HepG2 (cell line): Measurements from ENCODE around the gene OSBPL2. TPM values are rescaled to one million over a fixed set of nuclear protein-coding genes. Genes with fewer than 3 reads are reported as not detected.

ENCODE experiments used
- ATAC-seq: fragments of 200-7000 bp; cut with Tn5 transposase; 3 replicates; pipeline ENCODE4 v1.9.1; 2020; ENCODE audit warnings: mild to moderate bottlenecking, moderate library complexity
- BruUV-seq: library from RNA; stranded (reverse); fragments of 400-500 nt; replicated peaks from 2 replicates; lab custom pipeline; 2021; lab: Mats Ljungman, UMichigan
- CTCF ChIA-PET: fragments of 300-600 bp; formaldehyde crosslinking; extraction: SDS; loops from one replicate; lab custom pipeline; 2021; ENCODE audit warnings: low total read pairs, inconsistent platforms, low intra/inter-chr PET ratio; lab: Yijun Ruan, JAX
- POLR2A ChIA-PET: fragments of 350-600 bp; sonication (Branson Sonifier 250); formaldehyde crosslinking; loops from one replicate; lab custom pipeline; 2020; ENCODE audit warnings: antibody characterized with exemption, inconsistent platforms; lab: Yijun Ruan, JAX
- DNase-seq: peaks from one replicate; pipeline ENCODE4 v3.0.0-alpha.2; 2015; ENCODE audit warnings: low spot score
- FAIRE-seq: peaks from 3 replicates; lab custom pipeline; 2011; peaks lifted over from hg19 to GRCh38; lab: Jason Lieb, UNC
- H2AFZ ChIP-seq: one replicate; pipeline ENCODE4 v1.6.1; 2011; ENCODE audit warnings: low read length, inconsistent platforms
- H3K27ac ChIP-seq: fragments of 300-600 bp; 3 replicates; pipeline ENCODE4 v1.8.0; 2011; ENCODE audit warnings: mixed run types, mild to moderate bottlenecking, mixed read lengths, low read length, inconsistent platforms; ENCODE audit not compliant: insufficient read depth; ENCODE audit errors: extremely low read length
- H3K27me3 ChIP-seq, 2 experiments: fragments of 200-600 bp in 1 of 2; 2 replicates in 1 of 2; 3 replicates in 1 of 2; pipeline versions ENCODE4 v1.6.0 to v1.8.0; 2011; ENCODE audit warnings: low read length in 2 of 2, mild to moderate bottlenecking in 2 of 2, moderate library complexity in 2 of 2, inconsistent platforms in 1 of 2; ENCODE audit not compliant: insufficient read depth in 2 of 2, control insufficient read depth in 1 of 2
- H3K36me3 ChIP-seq, 2 experiments: fragments of 200-600 bp in 1 of 2; replicated peaks in 1 of 2; 2 replicates in 1 of 2; 3 replicates in 1 of 2; pipeline versions ENCODE4 v1.5.1 to v1.8.0; 2011; ENCODE audit warnings: low read length in 2 of 2, inconsistent platforms in 1 of 2; ENCODE audit not compliant: insufficient read depth in 2 of 2, control insufficient read depth in 1 of 2
- H3K4me1 ChIP-seq: 2 replicates; pipeline ENCODE4 v1.5.1; 2012; ENCODE audit warnings: low read length, inconsistent platforms; ENCODE audit not compliant: insufficient read depth
- H3K4me2 ChIP-seq: 2 replicates; pipeline ENCODE4 v1.6.0; 2011; ENCODE audit warnings: low read depth, low read length, inconsistent platforms
- H3K4me3 ChIP-seq, 3 experiments: fragments of 200-600 bp in 1 of 3; sonication (generic), shearing (Covaris generic) in 1 of 3; replicated peaks in 1 of 3; 2 replicates each; pipeline ENCODE4 v1.5.1; 2011 to 2016; ENCODE audit warnings: low read length in 3 of 3, inconsistent platforms in 2 of 3, low read depth in 2 of 3, mild to moderate bottlenecking in 2 of 3, control low read depth in 1 of 3, mixed read lengths in 1 of 3; ENCODE audit not compliant: insufficient read depth in 1 of 3
- H3K79me2 ChIP-seq: one replicate; pipeline ENCODE4 v1.6.1; 2011; ENCODE audit warnings: low read length, inconsistent platforms; ENCODE audit not compliant: insufficient read depth
- H3K9ac ChIP-seq: 2 replicates; pipeline ENCODE4 v1.6.0; 2011; ENCODE audit warnings: mild to moderate bottlenecking, low read depth, low read length, inconsistent platforms; ENCODE audit not compliant: insufficient read depth
- H3K9me3 ChIP-seq: 2 replicates; pipeline ENCODE4 v1.5.1; 2012; ENCODE audit warnings: mild to moderate bottlenecking, low read length
- H4K20me1 ChIP-seq: 2 replicates; pipeline ENCODE4 v1.6.0; 2011; ENCODE audit warnings: inconsistent platforms, mild to moderate bottlenecking, low read length, moderate library complexity; ENCODE audit not compliant: insufficient read depth
- CBX1 ChIP-seq: IDR thresholded peaks from one replicate; pipeline ENCODE4 v1.6.1; 2016; ENCODE audit warnings: antibody characterized with exemption, low read depth
- FOXA3 ChIP-seq: IDR thresholded peaks from 2 replicates; pipeline ENCODE4 v1.6.1; 2016; ENCODE audit warnings: missing genetic modification reagents, missing compliant biosample characterization
- PHF8 ChIP-seq: sonication (generic); formaldehyde crosslinking; IDR thresholded peaks from 2 replicates; pipeline ENCODE4 v1.5.0; 2020; ENCODE audit warnings: missing genetic modification reagents
- PITX1 ChIP-seq: sonication (generic); formaldehyde crosslinking; IDR thresholded peaks from 2 replicates; pipeline ENCODE4 v1.5.1; 2020; ENCODE audit warnings: mild to moderate bottlenecking, missing genetic modification reagents
- REPIN1 ChIP-seq: sonication (generic); formaldehyde crosslinking; IDR thresholded peaks from 2 replicates; pipeline ENCODE4 v1.8.0; 2022; ENCODE audit warnings: missing genetic modification reagents, low read depth, mild to moderate bottlenecking, borderline replicate concordance
- SNRNP70 ChIP-seq: fragments of 200-400 bp; formaldehyde crosslinking; IDR thresholded peaks from 2 replicates; pipeline ENCODE4 v1.6.1; 2017; ENCODE audit warnings: mild to moderate bottlenecking, low read depth, low read length, moderate library complexity
- SSRP1 ChIP-seq: IDR thresholded peaks from 2 replicates; pipeline ENCODE4 v1.6.1; 2016; ENCODE audit warnings: control low read depth
- TGIF2 ChIP-seq: IDR thresholded peaks from 2 replicates; pipeline ENCODE4 v1.6.1; 2016; ENCODE audit warnings: control low read depth, missing compliant biosample characterization
- ZNF180 ChIP-seq: sonication (generic); formaldehyde crosslinking; IDR thresholded peaks from 2 replicates; pipeline ENCODE4 v1.4.0; 2020; ENCODE audit warnings: low read depth, missing genetic modification reagents, borderline replicate concordance
- ZSCAN25 ChIP-seq: sonication (generic); formaldehyde crosslinking; IDR thresholded peaks from 2 replicates; pipeline ENCODE4 v1.8.0; 2022; ENCODE audit warnings: mild to moderate bottlenecking, missing genetic modification reagents
- whole genome bisulfite sequencing: methylation state at CpG from one replicate; pipeline ENCODE4 v1.1.6; 2017; ENCODE audit warnings: low lambda C conversion rate; 5-methylcytosine and 5-hydroxymethylcytosine counted together
- in situ Hi-C: cut with HindIII; loops from 2 replicates; pipeline ENCODE4 v1.10.0; 2017; ENCODE audit warnings: low pct_unique_long_range_greater_than_20kb; ENCODE audit not compliant: extremely low pct_ligation_motif_present
- intact Hi-C: fragments of 100-400 bp; cut with micrococcal nuclease; formaldehyde crosslinking; loops from one replicate; pipeline ENCODE4 v1.10.0; 2022; ENCODE audit not compliant: unreplicated experiment
- polyA plus RNA-seq, 8 experiments: library from polyadenylated mRNA; depleted of rRNA in 3 of 8; stranded (reverse) in 7 of 8; unstranded in 1 of 8; fragments of >200 nt; fragmentation: Illumina TruSeq in 4 of 8; extraction: Trizol in 4 of 8; gene quantifications; 2 replicates each; pipeline versions ENCODE4 v1.2.1 to v1.2.3, GENCODE V29; 2011 to 2016; ENCODE audit warnings: low read depth in 4 of 8, missing spikeins in 1 of 8, mixed read lengths in 1 of 8; ENCODE audit not compliant: insufficient read depth in 1 of 8
- total RNA-seq, 5 experiments: library from RNA; depleted of rRNA; stranded (reverse); fragments of >200 nt; fragmentation: Illumina TruSeq; extraction: Trizol; gene quantifications; 2 replicates each; pipeline ENCODE4 v1.2.3, GENCODE V29; 2016; ENCODE audit warnings: low read depth in 1 of 5
- TF ChIP-seq, protein P1 (sequence below): sonication (generic); formaldehyde crosslinking; IDR thresholded peaks from 2 replicates; pipeline ENCODE4 v1.8.0; 2022; ENCODE audit warnings: mild to moderate bottlenecking, missing genetic modification reagents
- TF ChIP-seq, protein P2 (sequence below): sonication (generic); formaldehyde crosslinking; IDR thresholded peaks from 2 replicates; pipeline ENCODE4 v1.5.0; 2020; ENCODE audit warnings: mild to moderate bottlenecking, low read depth, missing genetic modification reagents, borderline replicate concordance

Gene OSBPL2
- total and polyA plus RNA-seq, 2 of the 13 experiments (the other 11 are each of a cell fraction or from before 2014, with no cell fraction given) = 18.5 to 37.4 TPM

DNA sequence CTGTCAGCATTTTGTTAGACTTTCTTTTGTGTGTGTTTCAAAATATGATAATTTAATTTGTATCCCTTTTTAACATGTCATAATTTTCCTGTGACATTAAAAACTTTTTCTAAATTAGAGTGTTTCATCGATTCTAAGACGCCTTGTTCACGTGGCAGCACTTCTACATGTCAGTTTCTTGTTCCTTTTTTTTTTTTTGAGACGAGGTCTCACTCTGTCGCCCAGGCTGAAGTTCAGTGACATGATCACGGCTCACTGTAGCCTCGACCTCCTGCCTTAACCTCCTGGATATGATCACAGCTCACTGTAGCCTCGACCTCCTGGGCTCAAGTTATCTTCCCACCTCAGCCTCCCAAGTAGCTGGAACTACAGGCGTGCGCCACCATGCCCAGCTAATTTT lies 36.9 kb downstream of the OSBPL2 start:
- Histone ChIP-seq H3K27me3 (no peaks in the 10 kb centered on the region), H3K79me2 (no peaks in the 10 kb centered on the region), H3K4me3 (no peak overlapping the region), H3K36me3 (peaks cover 54 to 71% of the 10 kb centered on the region in 2 experiments), H3K9me3 (no peaks in the 10 kb centered on the region), H3K27ac (no peak overlapping the region), H3K9ac (no peak overlapping the region), H3K4me1 (no peaks in the 10 kb centered on the region), H4K20me1 (no peaks in the 10 kb centered on the region; the same call in 1 of the 2 replicates), H3K4me2 (no peak overlapping the region), H2AFZ (no peak overlapping the region)
- FAIRE-seq (no peak), DNase-seq (no peak), ATAC-seq (no peak)
- TF ChIP-seq ZNF180 (CRISPR knock-in tag) (no peak), PHF8 (CRISPR knock-in tag) (no peak), FOXA3 (CRISPR knock-in tag) (no peak), SNRNP70 (no peak), CBX1 (no peak), SSRP1 (CRISPR knock-in tag) (no peak), PITX1 (no peak), ZSCAN25 (CRISPR knock-in tag) (no peak), REPIN1 (CRISPR knock-in tag) (no peak), TGIF2 (no peak)
- TF ChIP-seq, protein P1, sequence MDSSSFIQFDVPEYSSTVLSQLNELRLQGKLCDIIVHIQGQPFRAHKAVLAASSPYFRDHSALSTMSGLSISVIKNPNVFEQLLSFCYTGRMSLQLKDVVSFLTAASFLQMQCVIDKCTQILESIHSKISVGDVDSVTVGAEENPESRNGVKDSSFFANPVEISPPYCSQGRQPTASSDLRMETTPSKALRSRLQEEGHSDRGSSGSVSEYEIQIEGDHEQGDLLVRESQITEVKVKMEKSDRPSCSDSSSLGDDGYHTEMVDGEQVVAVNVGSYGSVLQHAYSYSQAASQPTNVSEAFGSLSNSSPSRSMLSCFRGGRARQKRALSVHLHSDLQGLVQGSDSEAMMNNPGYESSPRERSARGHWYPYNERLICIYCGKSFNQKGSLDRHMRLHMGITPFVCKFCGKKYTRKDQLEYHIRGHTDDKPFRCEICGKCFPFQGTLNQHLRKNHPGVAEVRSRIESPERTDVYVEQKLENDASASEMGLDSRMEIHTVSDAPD = no peak
- TF ChIP-seq, protein P2, sequence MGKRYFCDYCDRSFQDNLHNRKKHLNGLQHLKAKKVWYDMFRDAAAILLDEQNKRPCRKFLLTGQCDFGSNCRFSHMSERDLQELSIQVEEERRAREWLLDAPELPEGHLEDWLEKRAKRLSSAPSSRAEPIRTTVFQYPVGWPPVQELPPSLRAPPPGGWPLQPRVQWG (CRISPR knock-in tag) = no peak
- CTCF ChIA-PET = no interaction called here
- WGBS = 95% methylated on average over 10 of the region's 10 CpGs
- no TSS peak for BruUV-seq
- intact Hi-C loops (no loop called here), in situ Hi-C loops (no loop called here)
- POLR2A ChIA-PET = no interaction called here
